ENCODE measurements around the gene SLC39A1. TPM values are rescaled to one million over a fixed set of nuclear protein-coding genes. Genes with fewer than 3 reads are reported as not detected.
A peak's percentile ranks its signal among the peaks of the same experiment; 100 is the strongest.

SLC39A1 gene
- total and polyA plus RNA-seq, 7 donors: 25.7 to 97.5 (median 72.4) TPM

DNA sequence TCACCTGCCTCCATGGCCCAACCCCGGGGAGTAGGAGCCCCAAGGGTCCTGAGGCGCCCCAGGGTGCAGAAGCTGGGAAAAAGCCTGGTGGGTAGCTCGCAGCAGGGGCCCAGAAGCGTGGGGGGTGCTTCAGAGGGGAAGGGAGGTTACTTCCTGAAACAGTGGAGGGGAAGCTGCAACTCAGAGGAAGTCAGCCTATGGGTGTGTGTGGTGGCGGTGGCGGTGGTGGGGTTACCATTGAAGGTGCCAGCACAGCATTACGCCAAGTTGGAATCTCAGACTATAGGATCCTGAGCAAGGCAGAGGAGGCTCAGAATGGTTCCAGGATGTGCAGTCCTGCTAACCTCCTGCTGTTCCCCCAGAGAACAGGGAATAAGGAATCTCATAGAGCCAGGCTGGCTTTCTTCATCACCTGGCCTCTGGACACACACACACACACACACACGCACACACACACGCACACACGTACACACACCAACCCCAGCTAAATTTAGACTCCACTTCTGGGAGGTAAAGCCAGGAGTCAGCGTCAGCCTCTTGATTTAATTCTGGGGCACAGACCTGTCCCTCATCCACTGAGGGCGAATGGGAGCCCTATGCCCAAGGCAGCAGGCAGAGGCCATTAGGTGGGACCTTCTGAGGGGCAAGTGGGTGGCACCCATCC is 18.1 kb downstream of the SLC39A1 start:
- Histone ChIP-seq H3K4me1 (peaks cover 0 to 29% (median 19%) of the 10 kb centered on the region in 4 donors), H3K27me3 (no peaks in the 10 kb centered on the region), H3K4me3 (peak overlapping the region; percentile 67 to 98 (median 94)), H3K9me3 (no peaks in the 10 kb centered on the region), H3K36me3 (peaks cover 2 to 66% (median 41%) of the 10 kb centered on the region in 4 donors), H3K27ac (peak overlapping the region; percentile 98 to 100 (median 99))
- intact Hi-C loops (cut with DNase I): loop anchor here (1.0 to 5.0 kb wide), 3 partner anchors 22 to 122 kb away; no protein-coding TSS in a partner anchor
- 18 to 21% methylated on average over 12 of the region's 12 CpGs for WGBS, 2 donors
- peak; percentile 77 for DNase-seq
- TF ChIP-seq, protein P1, sequence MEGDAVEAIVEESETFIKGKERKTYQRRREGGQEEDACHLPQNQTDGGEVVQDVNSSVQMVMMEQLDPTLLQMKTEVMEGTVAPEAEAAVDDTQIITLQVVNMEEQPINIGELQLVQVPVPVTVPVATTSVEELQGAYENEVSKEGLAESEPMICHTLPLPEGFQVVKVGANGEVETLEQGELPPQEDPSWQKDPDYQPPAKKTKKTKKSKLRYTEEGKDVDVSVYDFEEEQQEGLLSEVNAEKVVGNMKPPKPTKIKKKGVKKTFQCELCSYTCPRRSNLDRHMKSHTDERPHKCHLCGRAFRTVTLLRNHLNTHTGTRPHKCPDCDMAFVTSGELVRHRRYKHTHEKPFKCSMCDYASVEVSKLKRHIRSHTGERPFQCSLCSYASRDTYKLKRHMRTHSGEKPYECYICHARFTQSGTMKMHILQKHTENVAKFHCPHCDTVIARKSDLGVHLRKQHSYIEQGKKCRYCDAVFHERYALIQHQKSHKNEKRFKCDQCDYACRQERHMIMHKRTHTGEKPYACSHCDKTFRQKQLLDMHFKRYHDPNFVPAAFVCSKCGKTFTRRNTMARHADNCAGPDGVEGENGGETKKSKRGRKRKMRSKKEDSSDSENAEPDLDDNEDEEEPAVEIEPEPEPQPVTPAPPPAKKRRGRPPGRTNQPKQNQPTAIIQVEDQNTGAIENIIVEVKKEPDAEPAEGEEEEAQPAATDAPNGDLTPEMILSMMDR (IDR thresholded peaks at IDR 0.05): no peak
- peak in 1 of 4 donors; percentile 8 for TF ChIP-seq POLR2AphosphoS5 (IDR thresholded peaks at IDR 0.05)

- intact Hi-C loops (cut with DNase I): loop anchor here (1.0 to 5.0 kb wide), 3 partner anchors 21 to 122 kb away; no protein-coding TSS in a partner anchor
- H3K4me3 ChIP-seq: peak overlapping the region in 3 of 4 donors; percentile 92 to 98 (median 95)
- H3K4me1 ChIP-seq: peaks cover 0 to 29% (median 19%) of the 10 kb centered on the region in 4 donors
- H3K36me3 ChIP-seq: peaks cover 0 to 66% (median 38%) of the 10 kb centered on the region in 4 donors
- 44 to 73% methylated on average over 3 of the region's 3 CpGs for WGBS, 2 donors
- TF ChIP-seq EP300 (IDR thresholded peaks at IDR 0.05) (no peak), POLR2AphosphoS5 (IDR thresholded peaks at IDR 0.05) (no peak), POLR2A (IDR thresholded peaks at IDR 0.05) (no peak)
- TF ChIP-seq, protein P1 (IDR thresholded peaks at IDR 0.05): no peak
- no peaks in the 10 kb centered on the region for H3K9me3 ChIP-seq
- no peak for DNase-seq
- no peaks in the 10 kb centered on the region for H3K27me3 ChIP-seq
- peak overlapping the region; percentile 98 to 100 (median 99) for H3K27ac ChIP-seq
Measured at GRCh38 chr1:153944827-153945117, 18.6 kb downstream of the SLC39A1 start.

DNA sequence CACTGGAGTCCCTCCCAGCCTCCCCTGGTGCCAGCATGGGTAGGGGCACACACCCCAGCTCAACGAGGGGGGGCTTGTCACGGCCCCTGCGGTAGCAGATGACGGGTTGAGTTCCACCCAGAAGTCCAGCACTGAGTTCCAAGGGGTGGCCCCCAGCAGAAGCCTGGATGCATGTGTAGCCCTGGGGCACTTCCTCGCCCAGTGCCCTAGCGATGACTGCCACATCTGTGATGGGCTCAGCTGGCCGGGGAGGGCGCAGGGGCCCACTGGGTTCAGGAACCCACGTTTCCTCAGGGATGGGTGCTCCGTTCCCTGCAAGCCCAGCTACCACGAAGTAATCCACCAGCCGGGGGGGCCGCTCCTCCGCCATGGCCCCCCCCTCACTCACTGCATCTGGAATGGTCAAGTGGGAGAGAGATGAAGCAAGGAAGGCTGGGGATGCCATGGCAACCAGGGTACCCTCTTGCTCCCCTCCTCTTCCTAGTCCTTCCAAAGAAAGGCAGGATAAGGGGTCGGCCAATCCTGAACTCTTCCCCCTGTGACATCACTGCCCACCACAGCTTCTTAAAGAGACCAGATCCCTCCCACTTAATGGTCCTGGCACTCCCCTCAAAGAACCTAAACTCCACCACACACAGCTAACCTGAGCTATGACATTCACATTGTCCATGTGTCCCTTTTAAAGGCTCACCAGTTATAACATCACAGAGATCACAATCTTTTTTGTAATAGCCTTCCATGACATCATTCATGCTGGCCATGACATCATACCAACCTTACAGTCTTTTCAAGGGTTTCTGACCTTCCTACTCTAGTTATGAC is 19.1 kb downstream of the SLC39A1 start:
- H3K4me1 ChIP-seq: peaks cover 0 to 29% (median 19%) of the 10 kb centered on the region in 4 donors
- H3K4me3 ChIP-seq: peak overlapping the region in 3 of 4 donors; percentile 1 to 98 (median 95)
- DNase-seq: no peak
- peak overlapping the region; percentile 98 to 100 (median 99) for H3K27ac ChIP-seq
- WGBS, 2 donors: 86% methylated on average over 15 of the region's 15 CpGs
- H3K36me3 ChIP-seq: peaks cover 0 to 66% (median 37%) of the 10 kb centered on the region in 4 donors
- no peaks in the 10 kb centered on the region for H3K9me3 ChIP-seq
- TF ChIP-seq POLR2AphosphoS5 (IDR thresholded peaks at IDR 0.05) (no peak), POLR2A (IDR thresholded peaks at IDR 0.05) (no peak)
- TF ChIP-seq, protein P1 (IDR thresholded peaks at IDR 0.05): no peak
- intact Hi-C loops (cut with DNase I): loop anchor here (2.0 kb wide), 1 partner anchor 121 kb away; no protein-coding TSS in a partner anchor
- H3K27me3 ChIP-seq: no peaks in the 10 kb centered on the region

DNA sequence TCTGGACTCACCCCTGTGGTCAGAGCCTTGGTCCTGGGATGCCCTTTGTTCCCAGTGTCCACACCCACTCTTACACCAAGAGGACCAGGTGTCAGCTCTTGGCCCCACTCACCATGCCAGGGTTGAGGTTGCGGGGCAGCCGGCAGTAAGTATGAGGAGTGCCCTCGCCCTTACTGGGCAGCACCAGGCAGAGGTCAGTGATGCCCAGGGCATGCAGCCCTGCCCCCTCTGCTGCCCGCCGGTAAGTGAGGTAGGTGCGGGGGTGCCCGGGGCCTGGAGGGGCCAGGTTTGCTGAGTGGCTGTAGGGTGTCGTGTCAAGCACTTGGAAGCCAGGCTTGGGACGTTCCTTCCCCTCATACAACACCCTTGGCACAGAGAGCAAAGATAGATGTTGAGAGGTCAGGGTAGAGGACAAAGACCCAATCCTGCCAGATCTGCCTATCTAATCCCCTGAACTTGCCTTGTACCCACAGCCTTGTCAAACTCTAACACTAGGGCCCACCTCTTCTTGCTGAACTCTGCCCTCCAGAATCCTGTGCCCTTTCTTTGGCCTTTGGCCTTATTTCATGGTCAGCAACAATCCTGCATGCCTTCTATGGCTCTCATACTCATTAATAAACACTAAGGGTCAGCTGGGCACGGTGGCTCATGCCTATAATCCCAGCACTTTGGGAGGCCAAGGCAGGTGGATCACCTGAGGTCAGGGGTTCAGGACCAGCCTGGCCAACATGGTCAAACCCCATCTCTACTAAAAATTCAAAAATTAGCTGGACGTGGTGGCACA is 20.4 kb downstream of the SLC39A1 start:
- Histone ChIP-seq H3K36me3 (peaks cover 0 to 64% (median 25%) of the 10 kb centered on the region in 4 donors), H3K27me3 (no peaks in the 10 kb centered on the region), H3K9me3 (no peaks in the 10 kb centered on the region), H3K4me3 (no peak overlapping the region), H3K27ac (no peak overlapping the region), H3K4me1 (peaks cover 0 to 29% (median 19%) of the 10 kb centered on the region in 4 donors)
- WGBS, 2 donors: 91 to 94% methylated on average over 11 of the region's 11 CpGs
- intact Hi-C loops (cut with DNase I): no loop called here
- TF ChIP-seq EP300 (IDR thresholded peaks at IDR 0.05) (no peak), POLR2A (IDR thresholded peaks at IDR 0.05) (no peak), POLR2AphosphoS5 (IDR thresholded peaks at IDR 0.05) (no peak)
- TF ChIP-seq, protein P1 (IDR thresholded peaks at IDR 0.05): no peak
- no peak for DNase-seq

All from sigmoid colon (tissue), 7 donors.